Measurements from ENCODE around the gene DCAF12. TPM values are rescaled to one million over a fixed set of nuclear protein-coding genes. Genes with fewer than 3 reads are reported as not detected.

DCAF12 gene
- total RNA-seq, 1 experiment from 2014 or later = 33.0 TPM

DNA sequence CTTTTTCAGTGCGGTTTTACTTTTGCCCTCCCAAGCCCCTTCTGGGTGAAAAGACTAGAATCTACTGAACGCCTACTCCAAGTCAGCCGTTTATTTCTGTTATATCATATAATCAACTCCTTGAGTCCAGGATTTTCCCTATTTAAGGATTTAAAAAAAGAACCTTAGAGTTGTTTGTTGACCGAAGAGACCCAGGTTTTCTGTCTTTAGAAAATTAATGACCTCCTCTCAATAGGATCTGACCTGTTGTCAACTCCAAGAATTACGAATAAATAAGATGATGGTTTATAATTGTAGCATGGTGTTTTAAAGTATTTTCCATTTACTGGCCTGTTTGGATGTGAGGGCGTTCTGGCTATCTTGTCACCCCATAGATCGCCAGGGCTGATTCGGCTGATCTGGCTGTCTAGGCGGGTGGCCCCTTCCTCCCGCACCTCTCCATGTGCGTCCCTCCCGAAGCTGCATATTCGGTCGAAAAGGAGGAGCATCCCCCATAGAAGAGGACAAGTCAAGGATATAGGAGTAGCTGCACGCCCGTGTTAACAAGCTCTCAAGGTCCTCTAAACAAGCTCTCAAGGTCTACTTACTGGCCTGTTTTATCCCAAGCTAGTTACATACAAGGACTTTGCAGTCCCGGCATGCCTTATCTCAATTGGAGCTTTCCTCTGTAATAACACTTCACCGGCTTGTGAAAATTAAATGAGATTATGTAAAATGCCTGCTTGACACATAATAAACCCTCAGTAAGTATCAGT is 76.7 kb downstream of the DCAF12 start:
- intact Hi-C loops (cut with micrococcal nuclease; ENCODE audit: unreplicated experiment) = loop anchor here (1.0 to 5.0 kb wide), 3 partner anchors 15 to 327 kb away; partner anchors contain the start of gene MYORG
- peak in 1 of 2 experiments; percentile 30 for DNase-seq
- H3K9me3 Mint-ChIP-seq (ENCODE audit: unreplicated experiment) = no peaks in the 10 kb centered on the region
- ChIA-PET CTCF (interaction anchor here (3.1 kb wide), 1 partner anchor 24 kb away, joined by 46 read pairs; no protein-coding TSS in a partner anchor), POLR2A (interaction anchor here (0.5 to 3.8 kb wide), 7 partner anchors 22 to 947 kb away, joined by 3 to 68 read pairs (median 3); partner anchors contain the start of gene UBAP1)
- H3K4me1 Mint-ChIP-seq (ENCODE audit: low read depth, unreplicated experiment) = peaks cover 17% of the 10 kb centered on the region
- peaks cover 18% of the 10 kb centered on the region for H3K4me1 ChIP-seq
- peak overlapping the region; percentile 99 for H3K4me3 ChIP-seq (ENCODE audit: low read depth, low read length)
- H3K4me3 Mint-ChIP-seq (ENCODE audit: unreplicated experiment) = peak overlapping the region; percentile 100
- H3K27me3 ChIP-seq (replicated peaks; ENCODE audit: control insufficient read depth, insufficient read depth, low read length) = no peaks in the 10 kb centered on the region
- H3K27me3 Mint-ChIP-seq (ENCODE audit: insufficient read depth, unreplicated experiment) = no peaks in the 10 kb centered on the region
- H3K9me3 ChIP-seq = no peaks in the 10 kb centered on the region
- H3K27ac Mint-ChIP-seq (ENCODE audit: unreplicated experiment) = peak overlapping the region; percentile 100
- H3K36me3 Mint-ChIP-seq (ENCODE audit: insufficient read depth, unreplicated experiment) = peaks cover 48% of the 10 kb centered on the region
- TSS peak; percentile 98 for BruUV-seq (replicated peaks)
- TF ChIP-seq, protein P1, sequence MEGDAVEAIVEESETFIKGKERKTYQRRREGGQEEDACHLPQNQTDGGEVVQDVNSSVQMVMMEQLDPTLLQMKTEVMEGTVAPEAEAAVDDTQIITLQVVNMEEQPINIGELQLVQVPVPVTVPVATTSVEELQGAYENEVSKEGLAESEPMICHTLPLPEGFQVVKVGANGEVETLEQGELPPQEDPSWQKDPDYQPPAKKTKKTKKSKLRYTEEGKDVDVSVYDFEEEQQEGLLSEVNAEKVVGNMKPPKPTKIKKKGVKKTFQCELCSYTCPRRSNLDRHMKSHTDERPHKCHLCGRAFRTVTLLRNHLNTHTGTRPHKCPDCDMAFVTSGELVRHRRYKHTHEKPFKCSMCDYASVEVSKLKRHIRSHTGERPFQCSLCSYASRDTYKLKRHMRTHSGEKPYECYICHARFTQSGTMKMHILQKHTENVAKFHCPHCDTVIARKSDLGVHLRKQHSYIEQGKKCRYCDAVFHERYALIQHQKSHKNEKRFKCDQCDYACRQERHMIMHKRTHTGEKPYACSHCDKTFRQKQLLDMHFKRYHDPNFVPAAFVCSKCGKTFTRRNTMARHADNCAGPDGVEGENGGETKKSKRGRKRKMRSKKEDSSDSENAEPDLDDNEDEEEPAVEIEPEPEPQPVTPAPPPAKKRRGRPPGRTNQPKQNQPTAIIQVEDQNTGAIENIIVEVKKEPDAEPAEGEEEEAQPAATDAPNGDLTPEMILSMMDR (IDR thresholded peaks at IDR 0.05; ENCODE audit: insufficient read depth in 1 of 2, low read depth in 1 of 2, low read length in 1 of 2, severe bottlenecking in 1 of 2, unreplicated experiment in 1 of 2) = no peak
- no peaks in the 10 kb centered on the region for H3K36me3 ChIP-seq (ENCODE audit: control insufficient read depth, insufficient read depth, low read length)

DNA sequence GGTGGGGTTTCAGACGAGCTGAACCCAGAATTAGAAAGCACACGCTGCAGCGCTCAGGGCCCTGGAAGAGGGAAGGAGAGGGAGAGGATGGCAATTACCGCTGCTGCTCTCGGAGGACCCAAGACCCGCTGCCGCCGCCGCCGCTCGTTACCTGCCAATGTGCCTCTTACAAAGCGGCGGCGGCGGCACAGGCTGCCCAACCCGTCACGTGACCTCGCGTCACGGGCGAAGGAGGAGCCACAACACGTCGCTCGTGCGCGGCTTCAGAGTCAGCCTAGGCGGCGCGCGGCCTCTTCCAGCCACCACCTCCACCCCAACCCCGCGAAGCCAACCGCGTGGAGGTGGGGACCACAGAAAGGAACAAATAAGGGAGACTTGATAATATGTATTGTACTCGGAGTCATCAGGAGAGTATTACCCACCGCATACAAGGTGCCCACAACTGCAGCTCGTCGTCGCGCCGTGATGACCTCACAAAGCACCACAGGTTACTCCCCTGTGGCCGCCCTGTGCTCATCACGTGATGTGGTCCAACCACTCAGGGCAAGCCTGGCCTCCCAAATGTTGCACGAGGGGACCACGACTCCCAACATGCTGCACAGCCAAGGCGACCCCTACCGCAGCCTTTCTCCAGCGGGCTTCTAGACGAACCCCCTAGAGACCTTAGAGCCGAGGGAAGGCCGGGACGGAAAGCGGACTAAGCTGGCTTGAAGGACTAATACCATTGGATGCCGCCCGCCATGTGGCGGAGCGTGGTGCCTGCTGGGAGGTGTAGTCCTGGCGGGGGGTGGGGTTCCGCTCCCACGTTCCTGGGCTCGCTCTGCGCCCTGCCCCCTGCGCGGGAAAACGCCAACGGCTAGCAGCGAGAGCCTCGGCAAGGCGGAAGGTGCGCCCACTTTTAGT is 77.5 kb downstream of the DCAF12 start, which contains the start of gene UBAP2:
UBAP2 (minus strand) TSS at position 161 of the 903 bp plus-strand sequence. CDS start 31,739 bp downstream, outside the sequence.
- peaks cover 17% of the 10 kb centered on the region for H3K4me1 Mint-ChIP-seq (ENCODE audit: low read depth, unreplicated experiment)
- H3K27me3 ChIP-seq (replicated peaks; ENCODE audit: control insufficient read depth, insufficient read depth, low read length) = no peaks in the 10 kb centered on the region
- no peaks in the 10 kb centered on the region for H3K27me3 Mint-ChIP-seq (ENCODE audit: insufficient read depth, unreplicated experiment)
- no TSS peak for BruUV-seq (replicated peaks)
- POLR2A ChIA-PET = interaction anchor here (0.5 to 3.8 kb wide), 10 partner anchors 11 to 1998 kb away, joined by 3 to 68 read pairs (median 3); partner anchors contain the start of gene UBAP1
- peaks cover 56% of the 10 kb centered on the region for H3K36me3 Mint-ChIP-seq (ENCODE audit: insufficient read depth, unreplicated experiment)
- H3K9me3 Mint-ChIP-seq (ENCODE audit: unreplicated experiment) = no peaks in the 10 kb centered on the region
- no peaks in the 10 kb centered on the region for H3K36me3 ChIP-seq (ENCODE audit: control insufficient read depth, insufficient read depth, low read length)
- CTCF ChIA-PET = interaction anchor here (0.5 to 3.1 kb wide), 3 partner anchors 15 to 24 kb away, joined by 3 to 46 read pairs (median 3); no protein-coding TSS in a partner anchor
- TF ChIP-seq, protein P1 (IDR thresholded peaks at IDR 0.05; ENCODE audit: insufficient read depth in 1 of 2, low read depth in 1 of 2, low read length in 1 of 2, severe bottlenecking in 1 of 2, unreplicated experiment in 1 of 2) = no peak
- peaks cover 18% of the 10 kb centered on the region for H3K4me1 ChIP-seq
- no peaks in the 10 kb centered on the region for H3K9me3 ChIP-seq
- H3K4me3 ChIP-seq (ENCODE audit: low read depth, low read length) = peak within 1 kb of the TSS; percentile 99
- peak; percentile 96 to 99 for DNase-seq
- intact Hi-C loops (cut with micrococcal nuclease; ENCODE audit: unreplicated experiment) = loop anchor here (1.0 to 5.0 kb wide), 3 partner anchors 14 to 328 kb away; partner anchors contain the start of gene MYORG
- peak within 1 kb of the TSS; percentile 100 for H3K27ac Mint-ChIP-seq (ENCODE audit: unreplicated experiment)
- peak within 1 kb of the TSS; percentile 100 for H3K4me3 Mint-ChIP-seq (ENCODE audit: unreplicated experiment)
